Superior temporal gyrus (tissue), 1 donor: ENCODE measurements around the gene PARD3.

ENCODE experiments used
- DNase-seq: peaks from one replicate; pipeline ENCODE4 v3.0.0-alpha.2; 2016; ENCODE audit errors: extremely low spot score

Gene PARD3

DNA sequence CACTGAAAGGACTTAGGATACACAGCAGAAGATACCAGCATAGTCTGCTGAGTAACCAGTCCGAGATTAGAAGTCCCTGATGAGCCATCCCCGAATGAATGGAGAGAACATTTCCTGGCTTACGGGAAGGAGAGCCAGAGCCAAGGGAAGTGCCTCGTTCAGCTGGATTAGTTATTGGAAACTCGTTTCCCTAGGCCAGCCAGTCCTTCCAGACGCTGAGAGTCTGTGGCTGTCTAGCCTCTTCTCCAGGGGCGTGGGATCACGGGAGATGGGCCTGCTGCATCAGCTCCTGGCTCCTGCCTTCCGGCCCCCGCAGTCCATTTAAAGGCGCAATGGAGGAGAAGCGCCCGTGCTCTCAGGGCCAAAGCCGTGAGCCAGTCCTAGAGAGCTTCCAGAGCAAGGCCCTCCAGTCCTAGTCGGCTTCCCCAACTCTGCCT is 712.8 kb downstream of the PARD3 start:
- no peak for DNase-seq

DNA sequence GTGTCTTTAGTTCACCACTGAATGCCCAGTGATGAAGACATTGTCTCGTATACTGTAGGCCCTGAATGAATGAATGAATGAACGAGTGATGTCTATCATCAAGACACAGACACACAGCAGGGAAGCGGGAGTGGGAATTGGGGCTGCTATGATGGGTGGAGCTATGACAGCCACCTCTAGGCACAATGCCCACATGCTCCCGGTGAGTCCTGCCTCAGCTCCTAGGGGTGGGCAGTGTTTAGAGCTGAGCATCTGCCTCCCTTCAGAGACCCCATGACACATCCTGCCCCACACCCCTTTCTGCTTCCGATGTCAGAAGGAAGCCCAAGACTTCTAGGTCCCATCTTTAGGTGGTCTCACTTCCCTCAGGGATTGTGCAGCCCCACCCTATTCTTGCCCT is 714.1 kb downstream of the PARD3 start:
- DNase-seq = no peak

DNA sequence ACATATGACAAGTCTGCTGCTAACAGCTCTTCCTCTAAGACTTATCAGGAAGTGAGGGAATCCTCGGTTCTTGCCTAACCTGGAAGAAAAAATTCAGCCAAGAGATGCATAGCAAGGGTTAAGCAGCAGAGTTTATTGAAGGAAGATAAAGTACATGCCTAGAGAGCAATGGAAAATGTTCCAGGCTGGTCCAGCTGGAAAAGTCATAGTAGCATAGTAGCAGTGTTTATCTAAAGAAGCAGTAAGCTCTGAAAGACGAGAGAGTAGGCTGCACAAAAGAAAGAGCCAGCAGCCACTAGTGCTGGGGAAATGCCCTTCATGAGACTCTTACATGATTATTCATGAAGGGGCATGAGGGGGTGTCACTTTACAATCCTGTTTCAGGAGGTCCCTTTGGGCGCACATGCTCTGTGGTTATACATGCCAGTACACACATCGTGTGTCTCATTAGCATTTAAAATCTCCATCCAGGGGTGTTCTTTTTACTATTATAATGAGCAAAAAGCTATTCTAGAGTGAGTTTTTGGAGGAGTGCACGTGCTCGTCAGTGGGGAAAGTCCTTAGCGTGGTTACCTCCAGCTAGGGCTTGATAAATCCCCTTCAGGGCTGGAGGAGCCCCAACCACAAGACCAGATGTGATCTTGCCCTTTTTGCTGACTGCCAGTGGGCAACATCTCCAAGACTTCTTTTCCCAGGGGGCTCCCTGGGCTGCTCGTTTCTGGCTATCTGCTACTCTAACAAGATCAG is 716.1 kb downstream of the PARD3 start:
- no peak for DNase-seq

DNA sequence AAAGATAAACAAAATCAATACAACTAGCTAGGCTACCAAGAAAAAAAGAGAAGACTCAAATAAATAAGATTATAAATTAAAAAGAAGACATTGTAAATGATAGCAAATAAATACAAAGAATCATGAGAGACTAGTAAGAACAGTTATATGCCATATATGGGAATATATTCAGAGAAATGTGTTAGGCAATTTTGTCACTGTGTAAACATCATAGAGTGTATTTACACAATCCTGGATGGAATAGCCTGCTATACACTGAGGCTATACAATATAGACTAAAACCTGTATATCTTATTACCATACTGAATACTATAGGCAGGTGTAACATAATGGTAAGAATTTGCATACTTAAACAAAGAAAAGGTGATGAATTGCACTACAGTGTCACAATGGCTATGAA is 717.4 kb downstream of the PARD3 start:
- no peak for DNase-seq

DNA sequence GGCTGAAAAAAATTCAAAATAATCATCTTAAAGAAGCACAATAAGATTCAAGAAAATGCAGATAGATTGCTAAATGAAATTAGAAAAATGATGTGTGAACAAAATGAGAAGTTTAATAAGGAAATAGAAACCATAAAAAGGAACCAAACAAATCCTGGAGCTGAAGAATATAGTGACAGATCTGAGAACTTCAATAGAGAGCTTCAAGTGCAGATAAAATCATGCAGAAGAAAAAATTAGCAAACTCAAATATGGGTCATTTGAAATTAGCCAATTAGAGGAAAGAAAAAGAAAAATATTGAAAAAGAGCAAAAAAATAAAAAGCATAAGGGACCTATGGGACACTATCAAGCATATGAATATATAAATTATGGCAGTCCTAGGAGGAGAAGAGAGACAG is 720.1 kb downstream of the PARD3 start:
- DNase-seq = no peak

DNA sequence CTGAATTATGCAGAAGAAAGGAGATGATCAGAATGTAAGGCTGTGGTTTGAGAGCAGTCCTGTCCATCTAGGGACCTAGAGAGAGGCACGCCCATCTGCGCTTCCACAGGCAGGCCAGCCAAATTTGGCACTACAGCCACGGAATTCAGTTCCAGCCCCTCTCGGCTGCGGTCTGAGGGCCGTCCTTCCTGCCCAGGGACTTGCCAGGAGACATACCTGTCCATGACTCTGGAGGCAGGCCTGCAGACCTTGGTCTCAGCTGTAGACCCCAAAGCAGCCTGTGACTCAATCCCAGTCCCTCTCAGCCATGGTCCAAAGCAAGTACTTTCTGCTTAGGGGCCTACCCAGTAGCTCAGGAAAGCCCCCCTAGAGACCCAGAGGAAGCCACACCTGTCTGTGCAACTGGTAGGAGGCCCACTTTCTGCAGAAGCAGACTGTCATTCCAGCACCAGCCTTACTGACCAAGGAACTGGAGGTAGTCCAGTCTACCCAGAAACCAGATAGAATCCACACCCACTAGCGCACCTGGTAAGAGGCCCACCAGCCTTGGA is 720.9 kb downstream of the PARD3 start:
- DNase-seq = no peak

DNA sequence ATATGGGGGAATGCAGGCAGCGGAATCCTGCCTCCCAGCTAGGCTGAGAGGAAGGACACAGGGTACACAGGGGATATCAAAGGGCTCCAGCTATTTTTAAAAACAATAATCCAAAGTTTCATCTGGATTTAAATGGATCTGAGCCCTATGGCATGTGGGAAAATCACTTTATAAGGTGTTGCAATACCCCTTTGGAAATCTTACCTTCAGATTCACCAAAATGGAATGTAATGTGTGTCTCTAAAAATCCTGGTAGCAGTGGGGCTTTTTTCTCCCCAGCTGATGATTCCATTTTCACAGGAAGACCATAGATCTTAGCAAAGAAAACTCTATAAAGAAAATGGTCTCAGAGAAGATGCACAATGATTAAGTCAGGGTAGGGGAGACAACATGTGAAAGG is 722.2 kb downstream of the PARD3 start:
- no peak for DNase-seq

DNA sequence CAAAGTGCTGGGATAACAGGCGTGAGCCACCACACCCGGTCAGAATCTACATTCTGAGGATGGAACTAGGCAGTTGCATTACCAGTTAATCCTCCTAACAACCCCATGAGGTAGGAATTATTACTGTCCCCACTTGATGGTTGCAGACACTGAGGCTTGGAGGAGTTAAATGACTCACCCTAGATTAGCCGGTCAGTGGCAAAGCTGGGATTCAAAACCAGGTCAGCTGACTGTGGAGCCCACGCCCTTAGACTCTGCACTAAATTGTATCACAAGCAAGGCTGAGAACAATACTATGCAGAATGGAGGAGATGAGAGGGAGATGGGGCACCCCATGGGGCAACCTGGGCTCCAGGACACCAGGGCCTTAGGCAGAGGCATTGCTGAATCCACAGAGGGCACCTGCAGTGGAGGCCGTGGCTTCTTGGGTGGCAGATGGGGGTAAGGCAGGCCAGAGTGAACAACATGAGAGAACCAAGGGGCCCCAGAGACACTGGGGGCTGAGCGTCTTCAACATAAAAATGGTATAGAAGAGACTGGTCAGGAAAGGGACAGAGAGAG is 723.4 kb downstream of the PARD3 start:
- no peak for DNase-seq

DNA sequence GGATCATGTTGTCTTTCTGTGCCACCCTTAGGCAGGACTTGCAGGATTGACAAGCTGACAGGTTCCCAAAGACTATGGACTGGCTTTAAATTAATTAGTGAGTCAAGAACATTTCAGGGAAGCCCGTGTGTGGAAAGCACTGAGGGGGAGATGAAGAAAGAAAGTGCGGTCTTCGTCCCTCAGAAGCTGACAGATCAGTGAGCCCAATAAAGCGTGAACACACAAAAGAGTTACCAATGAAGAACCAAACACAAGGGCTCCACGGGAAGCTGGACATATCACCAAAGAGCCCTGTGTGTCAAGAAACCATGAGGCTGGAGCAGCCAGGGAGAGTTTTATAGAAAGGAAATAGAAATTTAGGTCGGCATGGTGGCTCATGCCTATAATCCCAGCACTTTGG is 725.8 kb downstream of the PARD3 start:
- DNase-seq = no peak

DNA sequence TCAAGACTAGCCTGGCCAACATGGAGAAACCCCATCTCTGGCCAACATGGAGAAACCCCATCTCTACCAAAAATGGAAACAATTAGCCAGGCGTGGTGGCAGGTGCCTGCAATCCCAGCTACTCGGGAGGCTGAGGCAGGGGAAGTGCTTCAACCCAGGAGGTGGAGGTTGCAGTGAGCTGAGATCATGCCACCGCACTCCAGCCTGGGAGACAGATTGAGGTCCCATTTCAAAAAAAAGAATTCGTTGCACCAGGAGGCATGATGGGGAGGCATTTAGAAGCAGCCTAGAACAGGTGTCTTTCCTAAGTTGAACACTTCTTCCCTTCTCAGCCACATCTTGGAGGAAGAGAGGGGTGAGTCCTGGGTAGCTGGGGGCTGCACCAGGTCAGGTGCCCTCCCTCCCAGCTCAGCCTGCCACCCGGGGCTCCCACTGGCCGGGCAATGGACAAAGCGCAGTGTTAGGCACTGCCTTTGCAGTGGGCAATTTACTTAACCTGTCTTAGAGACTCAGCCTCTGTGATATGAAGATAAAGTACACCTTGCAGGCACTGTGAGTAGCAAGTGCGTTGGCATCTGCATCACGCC is 726.8 kb downstream of the PARD3 start:
- no peak for DNase-seq

DNA sequence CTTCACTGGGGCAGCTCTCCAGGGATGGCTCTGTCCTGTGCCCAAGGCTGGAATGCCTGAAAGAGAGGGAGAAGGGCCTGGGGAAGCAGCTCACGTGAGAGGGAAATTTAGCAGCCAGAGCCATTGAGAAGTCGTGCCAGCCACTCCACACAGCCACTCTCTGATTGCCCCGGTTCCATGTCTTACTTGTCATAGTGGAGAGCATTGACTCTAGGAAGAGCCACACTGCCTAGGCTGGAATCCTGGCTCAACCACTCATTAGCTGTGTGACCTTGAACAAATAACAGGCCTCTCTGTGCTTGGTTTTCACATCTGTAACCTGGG is 728.0 kb downstream of the PARD3 start:
- no peak for DNase-seq

DNA sequence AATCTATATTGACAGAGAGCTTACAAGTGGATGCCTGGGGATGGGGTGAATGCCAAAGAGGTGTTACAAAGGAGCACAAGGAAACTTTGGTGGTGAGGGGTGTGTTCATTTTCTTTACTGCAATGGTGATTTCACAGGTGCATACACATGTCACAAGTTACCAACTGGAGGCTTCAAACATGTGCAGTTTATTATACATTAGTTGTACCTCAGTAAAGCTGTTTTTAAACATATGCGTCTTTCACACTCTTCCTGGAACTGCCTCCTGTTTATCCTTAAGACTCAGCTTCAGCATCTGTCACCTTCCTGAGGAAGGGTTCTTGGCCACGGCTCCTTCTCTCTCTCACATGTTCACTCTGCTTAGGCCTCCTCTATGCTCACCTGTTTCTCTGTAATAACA is 731.5 kb downstream of the PARD3 start:
- DNase-seq = no peak

DNA sequence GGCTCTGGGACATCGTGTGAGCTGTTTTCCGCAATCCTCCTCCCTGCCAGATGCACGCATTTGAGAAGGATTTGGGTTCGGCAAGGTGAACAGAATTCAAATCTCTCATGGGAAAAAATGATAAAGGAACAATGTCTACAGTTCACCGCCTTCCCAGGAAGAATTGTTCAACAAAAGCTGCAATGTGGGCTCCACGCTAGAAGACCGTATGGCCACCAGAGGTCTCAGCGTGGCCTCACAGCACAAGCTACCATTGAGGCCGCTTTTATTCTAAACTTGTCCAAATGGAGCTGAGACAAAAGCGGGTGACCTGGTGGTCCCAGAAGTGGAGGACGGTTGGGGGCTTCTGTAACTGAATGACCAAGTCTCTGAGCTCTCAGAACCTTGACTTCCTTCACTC is 733.1 kb downstream of the PARD3 start:
- no peak for DNase-seq

DNA sequence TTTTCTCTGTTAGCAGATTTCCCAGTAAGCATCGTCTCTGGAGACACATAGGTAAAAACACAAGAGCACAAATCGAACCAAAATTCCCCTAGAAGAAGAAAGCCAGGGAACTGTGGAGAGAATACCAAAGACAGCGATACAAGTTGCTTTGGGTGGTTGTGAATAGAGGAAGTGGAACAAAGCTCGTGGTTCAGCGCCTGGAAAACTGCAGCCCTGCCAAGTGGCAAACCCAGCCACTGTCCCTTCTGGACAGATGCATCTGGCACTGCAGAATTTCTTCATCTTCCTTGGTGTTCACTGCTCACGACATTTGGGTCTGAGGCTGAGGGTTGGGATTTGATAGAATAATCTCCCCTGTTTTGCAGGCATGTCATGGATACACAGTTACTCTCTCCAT is 733.8 kb downstream of the PARD3 start:
- DNase-seq = no peak

DNA sequence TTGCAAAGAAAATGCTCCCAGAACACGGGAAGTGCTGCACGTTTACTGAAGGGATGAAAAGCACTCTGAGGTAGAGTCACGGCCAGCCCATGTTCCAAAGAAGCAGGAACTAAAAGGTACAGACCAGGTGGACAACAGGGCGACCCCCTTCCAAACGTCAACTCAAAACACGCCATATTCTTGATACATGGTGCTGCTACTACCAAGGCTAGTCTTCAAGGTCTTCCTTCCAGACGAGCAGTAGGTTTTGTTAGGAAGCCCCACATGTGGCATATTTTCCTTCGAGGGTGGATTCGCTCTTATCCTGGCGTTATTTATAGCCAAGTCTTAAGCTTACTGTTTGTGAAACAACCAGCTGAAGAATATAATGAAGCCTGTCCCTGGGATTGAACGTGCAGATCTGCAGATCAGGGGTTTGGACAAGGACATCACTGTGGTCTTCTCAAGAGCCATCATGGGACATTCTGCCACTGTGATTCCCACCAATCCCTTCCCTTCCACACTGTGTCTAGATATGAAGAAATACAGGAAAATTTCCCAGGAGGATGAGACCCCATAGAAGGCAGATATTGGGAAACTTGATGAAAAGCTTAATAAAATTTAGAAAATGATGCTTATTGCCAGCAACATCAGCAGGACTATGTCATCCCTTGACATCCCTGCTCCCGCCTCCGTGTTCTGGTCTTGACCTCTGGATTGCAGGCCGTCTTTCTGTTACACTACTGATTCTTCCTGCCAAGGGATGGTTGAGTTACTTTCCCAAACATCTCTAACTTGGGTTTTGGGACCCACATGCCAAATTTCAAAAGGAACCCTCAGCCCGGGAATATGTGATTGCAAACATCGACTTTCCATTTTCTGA is 734.4 kb downstream of the PARD3 start:
- no peak for DNase-seq

DNA sequence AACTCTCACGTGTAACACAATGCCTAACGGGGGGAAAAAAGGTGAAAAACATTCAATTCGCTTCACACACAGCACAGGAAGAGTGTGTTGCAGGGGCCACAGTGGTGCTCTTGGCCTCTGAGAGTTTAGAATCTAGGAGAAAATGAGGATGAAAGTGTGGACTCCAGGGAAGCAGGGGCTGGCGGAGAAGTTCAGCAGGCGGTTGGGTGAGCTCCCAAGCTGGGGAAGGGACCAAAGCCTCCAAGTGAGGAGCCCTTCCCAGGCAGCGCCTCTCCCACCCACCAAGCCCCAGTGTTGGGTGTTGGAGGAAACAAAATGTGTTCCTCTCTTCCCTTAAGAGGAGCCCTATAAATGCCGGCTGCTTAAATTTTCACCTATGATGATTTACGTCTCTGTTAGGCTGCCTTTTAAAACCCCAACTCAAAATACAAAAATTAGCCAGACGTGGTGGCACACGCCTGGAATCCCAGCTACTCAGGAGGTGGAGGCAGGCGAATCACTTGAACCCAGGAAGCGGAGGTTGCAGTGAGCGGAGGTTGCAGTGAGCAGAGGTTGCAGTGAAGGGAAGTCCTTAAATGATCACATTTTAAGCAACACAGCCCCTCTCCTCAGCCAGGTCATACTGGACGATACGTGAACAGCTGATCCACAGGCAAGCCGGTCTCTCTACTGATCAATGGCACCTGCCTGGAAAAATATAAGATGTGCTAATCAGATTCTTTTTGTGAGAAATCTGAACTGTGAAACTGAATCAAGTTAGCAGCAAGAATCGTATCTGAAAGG is 735.2 kb downstream of the PARD3 start:
- no peak for DNase-seq

DNA sequence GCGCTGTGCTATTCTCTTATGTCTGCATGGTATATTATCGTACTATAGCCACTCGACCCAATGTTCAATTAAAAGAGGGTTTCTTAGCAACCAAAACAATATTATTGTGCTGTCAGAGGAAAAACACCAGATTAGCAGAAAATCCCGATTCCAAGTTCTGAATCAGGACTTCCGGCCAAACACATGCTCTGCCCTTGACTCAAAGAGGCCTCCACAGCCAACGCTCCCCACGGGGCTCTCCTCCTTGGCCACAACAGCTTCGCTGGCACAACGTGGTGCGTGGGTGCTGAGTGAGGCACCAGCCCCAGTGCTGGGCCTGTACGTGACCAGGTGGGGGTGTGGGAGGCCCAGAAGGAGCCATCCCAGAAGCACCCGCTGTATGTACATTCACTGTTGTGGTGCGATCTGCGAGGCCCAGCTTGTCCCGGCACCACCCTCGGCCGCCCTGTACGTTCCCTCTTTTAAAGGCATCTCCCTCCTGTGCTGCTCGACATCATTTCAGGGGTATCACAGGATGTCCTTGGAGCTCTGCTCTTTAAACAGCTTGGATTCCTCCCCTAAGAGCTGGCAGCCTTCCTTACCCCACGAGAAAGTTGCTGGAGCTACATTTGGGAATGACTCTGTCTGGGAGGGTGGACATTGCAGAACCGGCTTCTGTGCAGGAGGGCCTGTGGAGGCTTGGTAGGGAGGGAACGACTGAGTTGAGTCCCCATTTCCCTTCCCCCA is 736.2 kb downstream of the PARD3 start:
- DNase-seq = no peak

DNA sequence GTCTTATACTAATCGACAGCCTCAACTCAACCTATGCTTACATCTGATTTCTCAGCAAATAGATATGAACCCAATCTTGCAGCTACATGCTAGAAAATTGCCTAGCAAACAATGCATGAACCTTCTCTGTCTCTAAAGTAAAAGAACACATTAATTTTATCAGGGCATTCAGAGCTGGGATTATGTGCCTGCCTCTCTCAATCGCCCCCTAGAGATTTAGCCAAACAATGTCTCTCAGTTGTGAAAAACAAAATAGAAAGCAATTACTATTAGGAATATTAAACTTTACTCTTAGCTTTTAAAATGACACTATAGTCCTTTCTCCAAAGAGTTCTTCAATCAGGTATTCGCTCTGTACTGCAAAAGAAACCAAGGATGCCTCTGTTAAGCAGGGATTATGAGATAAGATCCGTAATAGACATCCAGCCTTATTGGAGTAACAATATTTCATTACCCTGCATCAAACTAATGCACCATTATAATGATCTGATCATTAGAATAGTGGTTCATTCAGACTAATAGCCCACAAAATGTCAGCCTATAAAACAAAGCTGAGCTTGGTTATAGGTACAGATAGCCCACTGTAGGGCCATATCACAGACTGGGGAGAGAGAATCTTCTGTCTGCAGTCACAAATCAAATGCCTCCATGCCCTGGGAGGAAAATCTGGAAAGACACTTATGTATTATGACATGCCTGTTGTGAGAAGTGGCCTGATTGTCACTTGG is 736.9 kb downstream of the PARD3 start:
- no peak for DNase-seq

DNA sequence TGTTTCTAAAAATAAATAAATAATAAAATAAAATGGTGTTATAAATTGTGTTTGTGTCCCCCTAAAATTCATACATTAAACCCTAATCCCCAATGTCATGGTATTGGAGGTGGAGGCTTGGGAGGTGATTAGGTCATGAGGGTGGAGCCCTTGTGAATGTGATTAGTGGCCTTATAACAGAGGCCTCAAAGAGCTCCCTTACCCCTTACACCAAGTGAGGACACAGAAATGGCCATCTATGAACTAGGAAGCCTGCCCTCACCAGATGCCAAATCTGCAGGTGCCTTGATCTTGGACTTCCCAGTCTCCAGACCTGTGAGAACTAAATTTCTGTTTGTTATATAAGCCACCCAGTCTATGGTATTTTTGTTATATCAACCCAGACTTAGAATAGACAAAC is 738.7 kb downstream of the PARD3 start:
- DNase-seq = no peak

DNA sequence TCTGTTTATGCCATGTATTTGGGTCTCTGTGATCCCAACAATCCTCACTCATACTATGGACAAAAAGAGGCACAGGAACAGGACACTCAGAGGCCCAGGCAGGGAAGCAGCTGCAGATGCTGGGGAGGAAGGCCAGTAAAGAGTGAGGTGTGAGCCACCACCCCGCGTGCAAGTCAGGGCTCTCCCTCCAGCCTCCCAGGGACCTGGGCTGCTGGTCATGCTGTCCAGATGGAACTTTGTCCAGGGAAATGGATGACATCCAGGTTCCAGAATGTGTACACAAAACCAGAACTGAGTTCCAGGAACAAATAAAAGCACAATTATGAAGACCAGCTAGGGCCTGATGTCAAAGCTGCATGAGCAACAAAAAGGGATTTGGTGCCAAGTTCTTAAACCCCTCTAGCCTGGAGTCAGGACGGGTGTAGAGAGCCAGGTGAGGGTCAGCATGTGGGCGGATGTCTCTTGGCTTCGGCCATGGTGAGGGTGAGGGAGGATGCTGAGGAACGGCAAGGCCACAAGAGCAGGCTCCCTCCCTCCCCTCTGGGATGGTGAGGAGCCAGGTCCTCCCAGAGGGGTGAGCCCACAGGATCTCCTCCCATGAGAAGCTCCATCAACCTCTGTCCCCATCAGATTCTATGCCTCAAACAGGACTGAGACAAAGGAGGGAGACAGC is 739.7 kb downstream of the PARD3 start:
- DNase-seq = no peak
